ENCODE results near the gene LRP5. TPM values are rescaled to one million over a fixed set of nuclear protein-coding genes. Genes with fewer than 3 reads are reported as not detected.

LRP5 gene

GRCh38 chr11:68495872-68496271 lies 183.5 kb downstream of the LRP5 start:
- Histone ChIP-seq H3K9me3 (replicated peaks in 1 of 2; ENCODE audit: control insufficient read depth in 2 of 2, insufficient read depth in 1 of 2, low read depth in 1 of 2, low read length in 2 of 2) (no peaks in the 10 kb centered on the region), H3K27me3 (ENCODE audit: control insufficient read depth in 3 of 3, insufficient read depth in 3 of 3, low read depth in 1 of 3, low read length in 3 of 3) (no peaks in the 10 kb centered on the region), H3K9ac (ENCODE audit: low read depth, low read length, poor library complexity) (no peak overlapping the region), H3K14ac (ENCODE audit: low read length) (no peak overlapping the region), H2BK15ac (ENCODE audit: low read length) (no peak overlapping the region), H3K36me3 (replicated peaks in 1 of 2; ENCODE audit: control insufficient read depth in 2 of 2, insufficient read depth in 2 of 2, low read length in 2 of 2) (peaks cover 0 to 9% of the 10 kb centered on the region in 2 donors), H2AFZ (ENCODE audit: low read length) (no peak overlapping the region), H2BK12ac (ENCODE audit: low read length) (no peak overlapping the region), H4K91ac (ENCODE audit: low read depth, low read length, poor library complexity) (no peak overlapping the region), H3K27ac (replicated peaks; ENCODE audit: low read length) (no peak overlapping the region), H2BK5ac (ENCODE audit: low read length) (no peak overlapping the region), H3K23ac (ENCODE audit: low read depth, low read length, poor library complexity) (no peak overlapping the region), H3K4me3 (ENCODE audit: low read length in 2 of 2) (no peak overlapping the region), H3K18ac (ENCODE audit: low read length) (no peak overlapping the region), H3K4ac (ENCODE audit: low read length) (no peak overlapping the region), H2BK120ac (ENCODE audit: low read depth, low read length) (no peak overlapping the region), H3K79me1 (ENCODE audit: low read depth, low read length) (peaks cover 12% of the 10 kb centered on the region), H4K8ac (ENCODE audit: low read depth, low read length) (no peak overlapping the region), H3K4me2 (ENCODE audit: insufficient read depth, low read length, poor library complexity, severe bottlenecking) (no peak overlapping the region), H2AK5ac (ENCODE audit: low read depth, low read length) (no peak overlapping the region), H3K4me1 (ENCODE audit: control insufficient read depth in 2 of 2, insufficient read depth in 1 of 2, low read depth in 1 of 2, low read length in 2 of 2) (peaks cover 0 to 5% of the 10 kb centered on the region in 2 donors)
- no peak for DNase-seq (ENCODE audit: low spot score)
- no CpG with 5 or more reads among the region's 3 CpGs for WGBS, 2 donors (ENCODE audit: extremely low coverage in 2 of 2, insufficient read length in 2 of 2, insufficient replicate concordance in 1 of 2)

GRCh38 chr11:68497761-68498160 lies 185.4 kb downstream of the LRP5 start:
- H3K4me1 ChIP-seq (ENCODE audit: control insufficient read depth in 2 of 2, insufficient read depth in 1 of 2, low read depth in 1 of 2, low read length in 2 of 2) = peaks cover 0 to 5% of the 10 kb centered on the region in 2 donors
- no CpG with 5 or more reads among the region's 2 CpGs for WGBS, 2 donors (ENCODE audit: extremely low coverage in 2 of 2, insufficient read length in 2 of 2, insufficient replicate concordance in 1 of 2)
- no peak overlapping the region for H2BK12ac ChIP-seq (ENCODE audit: low read length)
- H3K9me3 ChIP-seq (replicated peaks in 1 of 2; ENCODE audit: control insufficient read depth in 2 of 2, insufficient read depth in 1 of 2, low read depth in 1 of 2, low read length in 2 of 2) = no peaks in the 10 kb centered on the region
- no peak overlapping the region for H3K9ac ChIP-seq (ENCODE audit: low read depth, low read length, poor library complexity)
- H3K79me1 ChIP-seq (ENCODE audit: low read depth, low read length) = peaks cover 12% of the 10 kb centered on the region
- no peak for DNase-seq (ENCODE audit: low spot score)
- no peak overlapping the region for H3K4me3 ChIP-seq (ENCODE audit: low read length in 2 of 2)
- no peak overlapping the region for H3K4me2 ChIP-seq (ENCODE audit: insufficient read depth, low read length, poor library complexity, severe bottlenecking)
- no peak overlapping the region for H3K23ac ChIP-seq (ENCODE audit: low read depth, low read length, poor library complexity)
- no peak overlapping the region for H4K8ac ChIP-seq (ENCODE audit: low read depth, low read length)
- H2AFZ ChIP-seq (ENCODE audit: low read length) = no peak overlapping the region
- H3K27me3 ChIP-seq (ENCODE audit: control insufficient read depth in 3 of 3, insufficient read depth in 3 of 3, low read depth in 1 of 3, low read length in 3 of 3) = no peaks in the 10 kb centered on the region
- no peak overlapping the region for H3K18ac ChIP-seq (ENCODE audit: low read length)
- H3K14ac ChIP-seq (ENCODE audit: low read length) = no peak overlapping the region
- no peak overlapping the region for H2AK5ac ChIP-seq (ENCODE audit: low read depth, low read length)
- no peak overlapping the region for H4K91ac ChIP-seq (ENCODE audit: low read depth, low read length, poor library complexity)
- no peak overlapping the region for H3K27ac ChIP-seq (replicated peaks; ENCODE audit: low read length)
- no peak overlapping the region for H2BK5ac ChIP-seq (ENCODE audit: low read length)
- no peak overlapping the region for H2BK120ac ChIP-seq (ENCODE audit: low read depth, low read length)
- H2BK15ac ChIP-seq (ENCODE audit: low read length) = no peak overlapping the region
- peaks cover 0 to 5% of the 10 kb centered on the region in 2 donors for H3K36me3 ChIP-seq (replicated peaks in 1 of 2; ENCODE audit: control insufficient read depth in 2 of 2, insufficient read depth in 2 of 2, low read length in 2 of 2)
- H3K4ac ChIP-seq (ENCODE audit: low read length) = no peak overlapping the region

DNA sequence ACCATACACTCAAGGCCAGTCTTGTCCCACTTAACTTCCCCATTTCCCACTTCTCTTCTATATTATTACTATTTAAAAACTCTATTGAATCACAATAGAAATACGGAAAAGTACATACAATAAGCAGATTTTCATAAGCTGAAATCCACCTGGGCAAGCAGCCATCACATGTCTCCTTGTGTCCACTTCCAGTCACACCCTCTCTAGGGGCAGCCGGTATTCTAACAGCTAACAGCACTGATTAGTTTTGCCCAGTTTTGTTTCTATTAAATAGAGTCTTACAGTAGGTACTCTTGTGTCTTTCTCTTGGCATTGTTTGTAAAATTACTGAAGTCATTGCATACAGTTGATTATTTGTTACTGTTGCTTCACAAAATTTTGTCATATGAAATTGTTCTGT lies 185.9 kb downstream of the LRP5 start:
- H2BK120ac ChIP-seq (ENCODE audit: low read depth, low read length) = no peak overlapping the region
- no peak overlapping the region for H3K14ac ChIP-seq (ENCODE audit: low read length)
- no peak overlapping the region for H2BK15ac ChIP-seq (ENCODE audit: low read length)
- no peak overlapping the region for H2AK5ac ChIP-seq (ENCODE audit: low read depth, low read length)
- H3K23ac ChIP-seq (ENCODE audit: low read depth, low read length, poor library complexity) = no peak overlapping the region
- no peak overlapping the region for H4K8ac ChIP-seq (ENCODE audit: low read depth, low read length)
- H3K4ac ChIP-seq (ENCODE audit: low read length) = no peak overlapping the region
- no peaks in the 10 kb centered on the region for H3K27me3 ChIP-seq (ENCODE audit: control insufficient read depth in 3 of 3, insufficient read depth in 3 of 3, low read depth in 1 of 3, low read length in 3 of 3)
- no peaks in the 10 kb centered on the region for H3K9me3 ChIP-seq (replicated peaks in 1 of 2; ENCODE audit: control insufficient read depth in 2 of 2, insufficient read depth in 1 of 2, low read depth in 1 of 2, low read length in 2 of 2)
- no peak overlapping the region for H2AFZ ChIP-seq (ENCODE audit: low read length)
- DNase-seq (ENCODE audit: low spot score) = no peak
- H3K9ac ChIP-seq (ENCODE audit: low read depth, low read length, poor library complexity) = no peak overlapping the region
- peaks cover 0 to 7% of the 10 kb centered on the region in 2 donors for H3K4me1 ChIP-seq (ENCODE audit: control insufficient read depth in 2 of 2, insufficient read depth in 1 of 2, low read depth in 1 of 2, low read length in 2 of 2)
- peaks cover 0 to 5% of the 10 kb centered on the region in 2 donors for H3K36me3 ChIP-seq (replicated peaks in 1 of 2; ENCODE audit: control insufficient read depth in 2 of 2, insufficient read depth in 2 of 2, low read length in 2 of 2)
- H4K91ac ChIP-seq (ENCODE audit: low read depth, low read length, poor library complexity) = no peak overlapping the region
- no peak overlapping the region for H3K4me3 ChIP-seq (ENCODE audit: low read length in 2 of 2)
- peaks cover 12% of the 10 kb centered on the region for H3K79me1 ChIP-seq (ENCODE audit: low read depth, low read length)
- no peak overlapping the region for H2BK5ac ChIP-seq (ENCODE audit: low read length)
- no peak overlapping the region for H3K18ac ChIP-seq (ENCODE audit: low read length)
- H3K27ac ChIP-seq (replicated peaks; ENCODE audit: low read length) = no peak overlapping the region
- no peak overlapping the region for H2BK12ac ChIP-seq (ENCODE audit: low read length)
- WGBS, 2 donors (ENCODE audit: extremely low coverage in 2 of 2, insufficient read length in 2 of 2, insufficient replicate concordance in 1 of 2) = 100% methylated on average over 1 of the region's 2 CpGs; no CpG with 5 or more reads in 1 of the 2 donors
- H3K4me2 ChIP-seq (ENCODE audit: insufficient read depth, low read length, poor library complexity, severe bottlenecking) = no peak overlapping the region

Small RNA genes within 50 kb of the gene (small RNA-seq; reads per million reads assigned to genes)
- gene NDUFA3P2 (ENCODE audit: insufficient read depth) = not detected

Measured in neuronal stem cell (in vitro differentiated cells).